ENCODE measurements around the gene DOCK7. TPM values are rescaled to one million over a fixed set of nuclear protein-coding genes. Genes with fewer than 3 reads are reported as not detected.

DOCK7 gene
- total and polyA plus RNA-seq, 4 donors = 6.1 to 64.1 (median 29.3) TPM

- Histone ChIP-seq H3K27ac (ENCODE audit: low read depth in 1 of 2, low read length in 2 of 2) (no peak overlapping the region), H3K27me3 (ENCODE audit: control insufficient read depth in 1 of 2, insufficient read depth in 2 of 2, low read length in 1 of 2) (no peaks in the 10 kb centered on the region), H3K36me3 (ENCODE audit: control insufficient read depth in 1 of 2, insufficient read depth in 2 of 2, low read length in 1 of 2) (peaks cover 4 to 7% of the 10 kb centered on the region in 2 donors), H3K9me3 (ENCODE audit: control insufficient read depth, low read length) (no peaks in the 10 kb centered on the region), H3K4me1 (ENCODE audit: control insufficient read depth in 1 of 2, insufficient read depth in 2 of 2, low read length in 2 of 2) (no peaks in the 10 kb centered on the region), H3K4me3 (ENCODE audit: low read length in 2 of 2) (no peak overlapping the region)
- DNase-seq (no peak), ATAC-seq (ENCODE audit: low FRiP score) (no peak)
- intact Hi-C loops (cut with DNase I) = no loop called here
- 96% methylated on average over 3 of the region's 3 CpGs for WGBS, 2 donors
These were observed 194.5 kb downstream of the DOCK7 start for GRCh38 chr1:62493656-62494055.

GRCh38 chr1:62492521-62492920, 195.7 kb downstream of the DOCK7 start:
- ATAC-seq (ENCODE audit: low FRiP score) (no peak), DNase-seq (no peak)
- H3K36me3 ChIP-seq (ENCODE audit: control insufficient read depth in 1 of 2, insufficient read depth in 2 of 2, low read length in 1 of 2) = peaks cover 4 to 7% of the 10 kb centered on the region in 2 donors
- no peak overlapping the region for H3K27ac ChIP-seq (ENCODE audit: low read depth in 1 of 2, low read length in 2 of 2)
- no peak overlapping the region for H3K4me3 ChIP-seq (ENCODE audit: low read length in 2 of 2)
- no peaks in the 10 kb centered on the region for H3K27me3 ChIP-seq (ENCODE audit: control insufficient read depth in 1 of 2, insufficient read depth in 2 of 2, low read length in 1 of 2)
- WGBS, 2 donors = 95 to 96% methylated on average over 2 of the region's 2 CpGs
- H3K4me1 ChIP-seq (ENCODE audit: control insufficient read depth in 1 of 2, insufficient read depth in 2 of 2, low read length in 2 of 2) = no peaks in the 10 kb centered on the region
- intact Hi-C loops (cut with DNase I) = no loop called here
- H3K9me3 ChIP-seq (ENCODE audit: control insufficient read depth, low read length) = no peaks in the 10 kb centered on the region

GRCh38 chr1:62487956-62488355, 200.2 kb downstream of the DOCK7 start:
- Histone ChIP-seq H3K27ac (ENCODE audit: low read depth in 1 of 2, low read length in 2 of 2) (no peak overlapping the region), H3K27me3 (ENCODE audit: control insufficient read depth in 1 of 2, insufficient read depth in 2 of 2, low read length in 1 of 2) (no peaks in the 10 kb centered on the region), H3K4me3 (ENCODE audit: low read length in 2 of 2) (no peak overlapping the region), H3K4me1 (ENCODE audit: control insufficient read depth in 1 of 2, insufficient read depth in 2 of 2, low read length in 2 of 2) (no peaks in the 10 kb centered on the region), H3K9me3 (ENCODE audit: control insufficient read depth, low read length) (no peaks in the 10 kb centered on the region), H3K36me3 (ENCODE audit: control insufficient read depth in 1 of 2, insufficient read depth in 2 of 2, low read length in 1 of 2) (peaks cover 4% of the 10 kb centered on the region in 2 donors)
- no peak for DNase-seq
- WGBS, 2 donors = 86 to 91% methylated on average over 2 of the region's 2 CpGs
- ATAC-seq (ENCODE audit: low FRiP score) = no peak
- intact Hi-C loops (cut with DNase I) = no loop called here

GRCh38 chr1:62484824-62485468, 203.2 kb downstream of the DOCK7 start:
- intact Hi-C loops (cut with DNase I) = no loop called here

GRCh38 chr1:62481681-62482080, 206.5 kb downstream of the DOCK7 start:
- H3K36me3 ChIP-seq (ENCODE audit: control insufficient read depth in 1 of 2, insufficient read depth in 2 of 2, low read length in 1 of 2) = peaks cover 2 to 3% of the 10 kb centered on the region in 2 donors
- H3K27ac ChIP-seq (ENCODE audit: low read depth in 1 of 2, low read length in 2 of 2) = no peak overlapping the region
- no peak for ATAC-seq (ENCODE audit: low FRiP score)
- H3K4me3 ChIP-seq (ENCODE audit: low read length in 2 of 2) = no peak overlapping the region
- intact Hi-C loops (cut with DNase I) = no loop called here
- no peaks in the 10 kb centered on the region for H3K27me3 ChIP-seq (ENCODE audit: control insufficient read depth in 1 of 2, insufficient read depth in 2 of 2, low read length in 1 of 2)
- 46 to 56% methylated on average over 3 of the region's 3 CpGs for WGBS, 2 donors
- no peaks in the 10 kb centered on the region for H3K9me3 ChIP-seq (ENCODE audit: control insufficient read depth, low read length)
- no peaks in the 10 kb centered on the region for H3K4me1 ChIP-seq (ENCODE audit: control insufficient read depth in 1 of 2, insufficient read depth in 2 of 2, low read length in 2 of 2)
- no peak for DNase-seq

More at GRCh38 chr1:62484824-62485468, 203.2 kb downstream of the DOCK7 start:
- 77 to 82% methylated on average over 5 of the region's 5 CpGs for WGBS, 2 donors
- DNase-seq (no peak), ATAC-seq (ENCODE audit: low FRiP score) (no peak)
- H3K4me1 ChIP-seq (ENCODE audit: control insufficient read depth in 1 of 2, insufficient read depth in 2 of 2, low read length in 2 of 2) = no peaks in the 10 kb centered on the region
- no peak overlapping the region for H3K4me3 ChIP-seq (ENCODE audit: low read length in 2 of 2)
- no peaks in the 10 kb centered on the region for H3K27me3 ChIP-seq (ENCODE audit: control insufficient read depth in 1 of 2, insufficient read depth in 2 of 2, low read length in 1 of 2)
- H3K27ac ChIP-seq (ENCODE audit: low read depth in 1 of 2, low read length in 2 of 2) = no peak overlapping the region
- H3K36me3 ChIP-seq (ENCODE audit: control insufficient read depth in 1 of 2, insufficient read depth in 2 of 2, low read length in 1 of 2) = peaks cover 2 to 3% of the 10 kb centered on the region in 2 donors
- H3K9me3 ChIP-seq (ENCODE audit: control insufficient read depth, low read length) = no peaks in the 10 kb centered on the region

- Histone ChIP-seq H3K27me3 (ENCODE audit: control insufficient read depth in 1 of 2, insufficient read depth in 2 of 2, low read length in 1 of 2) (no peaks in the 10 kb centered on the region), H3K9me3 (ENCODE audit: control insufficient read depth, low read length) (no peaks in the 10 kb centered on the region), H3K4me1 (ENCODE audit: control insufficient read depth in 1 of 2, insufficient read depth in 2 of 2, low read length in 2 of 2) (no peaks in the 10 kb centered on the region), H3K36me3 (ENCODE audit: control insufficient read depth in 1 of 2, insufficient read depth in 2 of 2, low read length in 1 of 2) (peaks cover 8 to 10% of the 10 kb centered on the region in 2 donors), H3K27ac (ENCODE audit: low read depth in 1 of 2, low read length in 2 of 2) (no peak overlapping the region), H3K4me3 (ENCODE audit: low read length in 2 of 2) (no peak overlapping the region)
- WGBS, 2 donors = 66 to 70% methylated on average over 3 of the region's 3 CpGs
- no peak for DNase-seq
- intact Hi-C loops (cut with DNase I) = no loop called here
- ATAC-seq (ENCODE audit: low FRiP score) = no peak
These were observed 211.5 kb downstream of the DOCK7 start for GRCh38 chr1:62476525-62477219.

- no peaks in the 10 kb centered on the region for H3K4me1 ChIP-seq (ENCODE audit: control insufficient read depth in 1 of 2, insufficient read depth in 2 of 2, low read length in 2 of 2)
- H3K27me3 ChIP-seq (ENCODE audit: control insufficient read depth in 1 of 2, insufficient read depth in 2 of 2, low read length in 1 of 2) = no peaks in the 10 kb centered on the region
- DNase-seq (no peak), ATAC-seq (ENCODE audit: low FRiP score) (no peak)
- H3K9me3 ChIP-seq (ENCODE audit: control insufficient read depth, low read length) = no peaks in the 10 kb centered on the region
- no peak overlapping the region for H3K4me3 ChIP-seq (ENCODE audit: low read length in 2 of 2)
- H3K27ac ChIP-seq (ENCODE audit: low read depth in 1 of 2, low read length in 2 of 2) = no peak overlapping the region
- intact Hi-C loops (cut with DNase I) = no loop called here
- H3K36me3 ChIP-seq (ENCODE audit: control insufficient read depth in 1 of 2, insufficient read depth in 2 of 2, low read length in 1 of 2) = peaks cover 4 to 8% of the 10 kb centered on the region in 2 donors
These were observed 221.1 kb downstream of the DOCK7 start for GRCh38 chr1:62467092-62467491.

GRCh38 chr1:62462370-62462769, 225.8 kb downstream of the DOCK7 start:
- 95 to 96% methylated on average over 3 of the region's 3 CpGs for WGBS, 2 donors
- Histone ChIP-seq H3K27me3 (ENCODE audit: control insufficient read depth in 1 of 2, insufficient read depth in 2 of 2, low read length in 1 of 2) (no peaks in the 10 kb centered on the region), H3K9me3 (ENCODE audit: control insufficient read depth, low read length) (no peaks in the 10 kb centered on the region), H3K4me3 (ENCODE audit: low read length in 2 of 2) (no peak overlapping the region), H3K36me3 (ENCODE audit: control insufficient read depth in 1 of 2, insufficient read depth in 2 of 2, low read length in 1 of 2) (peaks cover 4 to 5% of the 10 kb centered on the region in 2 donors), H3K4me1 (ENCODE audit: control insufficient read depth in 1 of 2, insufficient read depth in 2 of 2, low read length in 2 of 2) (no peaks in the 10 kb centered on the region), H3K27ac (ENCODE audit: low read depth in 1 of 2, low read length in 2 of 2) (no peak overlapping the region)
- no peak for DNase-seq
- ATAC-seq (ENCODE audit: low FRiP score) = no peak
- intact Hi-C loops (cut with DNase I) = no loop called here

- no peaks in the 10 kb centered on the region for H3K36me3 ChIP-seq (ENCODE audit: control insufficient read depth in 1 of 2, insufficient read depth in 2 of 2, low read length in 1 of 2)
- no peak for ATAC-seq (ENCODE audit: low FRiP score)
- 83 to 89% methylated on average over 7 of the region's 7 CpGs for WGBS, 2 donors
These were observed 230.2 kb downstream of the DOCK7 start for GRCh38 chr1:62457955-62458354.

More at GRCh38 chr1:62457955-62458354, 230.2 kb downstream of the DOCK7 start:
- Histone ChIP-seq H3K9me3 (ENCODE audit: control insufficient read depth, low read length) (no peaks in the 10 kb centered on the region), H3K4me3 (ENCODE audit: low read length in 2 of 2) (no peak overlapping the region), H3K27ac (ENCODE audit: low read depth in 1 of 2, low read length in 2 of 2) (no peak overlapping the region), H3K4me1 (ENCODE audit: control insufficient read depth in 1 of 2, insufficient read depth in 2 of 2, low read length in 2 of 2) (no peaks in the 10 kb centered on the region), H3K27me3 (ENCODE audit: control insufficient read depth in 1 of 2, insufficient read depth in 2 of 2, low read length in 1 of 2) (no peaks in the 10 kb centered on the region)
- intact Hi-C loops (cut with DNase I) = no loop called here
- no peak for DNase-seq

All from aorta (tissue), 5 donors.